BE2C (cell line): ENCODE data around the gene SLC50A1.
"Not testable (repeated sequence)": the region's sequence is repeated elsewhere in the genome, so short reads cannot be mapped to it uniquely, and the experiment has no call there.

Experiments
- DNase-seq: peaks from one replicate; pipeline ENCODE4 v3.0.0-alpha.2; 2020
- H3K27me3 ChIP-seq: fragments of 250-450 bp; sonication (Bioruptor Pico); 2 replicates; pipeline ENCODE4 v1.5.1; 2020; ENCODE audit warnings: mild to moderate bottlenecking
- H3K36me3 ChIP-seq: fragments of 250-450 bp; sonication (Bioruptor Pico); 2 replicates; pipeline ENCODE4 v1.5.1; 2020; ENCODE audit warnings: mild to moderate bottlenecking
- H3K4me1 ChIP-seq: fragments of 250-450 bp; sonication (Bioruptor Pico); 2 replicates; pipeline ENCODE4 v1.5.1; 2020
- H3K4me3 ChIP-seq: 2 replicates; pipeline ENCODE4 v1.5.1; 2011; ENCODE audit warnings: low read depth, low read length
- H3K9me3 ChIP-seq: fragments of 250-450 bp; sonication (Bioruptor Pico); 2 replicates; pipeline ENCODE4 v1.5.1; 2020
- TF ChIP-seq, protein P1 (sequence below): IDR thresholded peaks from 2 replicates; pipeline ENCODE4 v1.5.1; 2012; ENCODE audit warnings: mild to moderate bottlenecking, low read depth, low read length

SLC50A1 gene

GRCh38 chr1:155136748-155137147 lies 1.1 kb downstream of the SLC50A1 start:
- Histone ChIP-seq H3K4me3 (peak overlapping the region; percentile 95), H3K9me3 (no peaks in the 10 kb centered on the region), H3K36me3 (no peaks in the 10 kb centered on the region; the same call in 1 of the 2 replicates), H3K4me1 (no peaks in the 10 kb centered on the region), H3K27me3 (no peaks in the 10 kb centered on the region)
- no peak for DNase-seq
- TF ChIP-seq, protein P1, sequence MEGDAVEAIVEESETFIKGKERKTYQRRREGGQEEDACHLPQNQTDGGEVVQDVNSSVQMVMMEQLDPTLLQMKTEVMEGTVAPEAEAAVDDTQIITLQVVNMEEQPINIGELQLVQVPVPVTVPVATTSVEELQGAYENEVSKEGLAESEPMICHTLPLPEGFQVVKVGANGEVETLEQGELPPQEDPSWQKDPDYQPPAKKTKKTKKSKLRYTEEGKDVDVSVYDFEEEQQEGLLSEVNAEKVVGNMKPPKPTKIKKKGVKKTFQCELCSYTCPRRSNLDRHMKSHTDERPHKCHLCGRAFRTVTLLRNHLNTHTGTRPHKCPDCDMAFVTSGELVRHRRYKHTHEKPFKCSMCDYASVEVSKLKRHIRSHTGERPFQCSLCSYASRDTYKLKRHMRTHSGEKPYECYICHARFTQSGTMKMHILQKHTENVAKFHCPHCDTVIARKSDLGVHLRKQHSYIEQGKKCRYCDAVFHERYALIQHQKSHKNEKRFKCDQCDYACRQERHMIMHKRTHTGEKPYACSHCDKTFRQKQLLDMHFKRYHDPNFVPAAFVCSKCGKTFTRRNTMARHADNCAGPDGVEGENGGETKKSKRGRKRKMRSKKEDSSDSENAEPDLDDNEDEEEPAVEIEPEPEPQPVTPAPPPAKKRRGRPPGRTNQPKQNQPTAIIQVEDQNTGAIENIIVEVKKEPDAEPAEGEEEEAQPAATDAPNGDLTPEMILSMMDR, result no peak

DNA sequence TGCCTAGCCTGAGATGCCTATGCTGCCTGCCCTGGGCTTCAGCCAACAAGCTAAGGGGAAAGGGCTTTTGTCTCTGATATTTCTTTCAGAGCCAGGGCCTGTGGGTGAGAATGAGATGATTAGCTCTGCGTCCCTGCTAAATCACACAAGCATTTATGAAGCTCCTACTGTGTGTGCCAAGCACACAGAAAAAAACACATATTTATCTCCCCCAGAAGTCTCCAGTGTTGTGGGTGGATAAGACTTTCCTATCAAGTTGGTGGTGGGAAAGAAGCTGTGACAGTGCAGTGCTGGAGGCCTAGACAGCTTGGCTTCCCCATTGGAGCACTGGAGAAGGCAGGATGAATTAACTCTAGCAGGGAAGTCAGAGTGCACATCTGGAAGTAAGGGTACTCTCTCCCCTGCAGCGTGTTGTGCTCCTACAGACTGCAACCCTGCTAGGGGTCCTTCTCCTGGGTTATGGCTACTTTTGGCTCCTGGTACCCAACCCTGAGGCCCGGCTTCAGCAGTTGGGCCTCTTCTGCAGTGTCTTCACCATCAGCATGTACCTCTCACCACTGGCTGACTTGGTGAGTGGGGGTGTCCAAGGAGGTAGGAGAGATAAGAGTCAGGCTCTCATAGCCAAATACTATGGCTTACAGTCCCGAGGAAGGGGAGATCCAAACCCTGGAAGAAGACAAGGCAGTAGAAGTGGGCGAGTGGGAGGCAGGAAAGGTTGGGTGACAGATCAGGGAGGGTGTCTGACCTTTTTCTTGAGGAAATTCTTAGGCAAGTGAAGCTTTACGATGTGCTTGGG lies 1.7 kb downstream of the SLC50A1 start:
- Histone ChIP-seq H3K4me3 (peak overlapping the region; percentile 95), H3K4me1 (no peaks in the 10 kb centered on the region), H3K27me3 (no peaks in the 10 kb centered on the region), H3K9me3 (no peaks in the 10 kb centered on the region), H3K36me3 (no peaks in the 10 kb centered on the region; the same call in 1 of the 2 replicates)
- TF ChIP-seq, protein P1, result no peak
- no peak for DNase-seq

DNA sequence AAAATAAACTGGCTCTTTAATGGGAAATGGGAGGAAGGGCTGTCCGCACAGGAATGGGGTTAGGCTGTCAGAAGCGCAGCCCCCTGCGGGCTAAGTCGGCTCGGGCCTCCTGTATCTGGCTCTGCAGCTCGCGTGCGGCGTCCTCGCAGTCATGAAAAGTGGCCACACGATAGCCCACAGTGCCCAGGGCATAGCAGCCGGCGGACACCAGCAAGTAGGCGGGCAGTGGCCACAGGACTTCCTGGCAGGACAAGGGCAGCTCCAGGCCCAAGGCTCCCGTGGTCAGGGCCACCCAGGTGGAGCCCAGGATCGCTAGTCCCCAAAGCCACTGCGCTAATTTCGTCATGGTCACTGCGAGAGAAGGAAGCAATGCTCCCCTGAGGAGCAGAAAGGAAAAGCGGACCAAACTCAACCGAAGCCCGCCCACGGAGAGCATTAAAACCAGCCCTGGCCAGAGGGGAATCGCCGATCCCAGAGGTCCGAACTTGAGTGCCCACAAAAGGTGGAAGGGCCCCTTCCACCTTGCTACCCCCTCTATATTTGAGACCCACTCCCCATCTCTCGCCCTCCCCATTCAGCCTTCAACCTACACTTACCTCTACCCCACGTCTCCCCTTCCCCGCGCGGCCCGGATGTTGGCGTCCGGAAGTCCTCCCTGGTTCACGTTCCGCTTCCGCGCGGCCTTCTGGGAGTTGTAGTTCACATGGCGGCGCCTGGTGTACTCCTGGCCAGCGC lies 4.4 kb downstream of the SLC50A1 start, which contains the start of gene DPM3:
Gene DPM3 (minus strand): TSS at position 637 of the 735 bp plus-strand sequence. CDS start 291 bp downstream, at position 346.
- H3K27me3 ChIP-seq, result peaks cover 4% of the 10 kb centered on the region; the same call in 1 of the 2 replicates
- peak; percentile 91 for DNase-seq
- H3K4me1 ChIP-seq, result no peaks in the 10 kb centered on the region
- TF ChIP-seq, protein P1, result no peak
- H3K36me3 ChIP-seq, result no peaks in the 10 kb centered on the region; the same call in 1 of the 2 replicates
- H3K4me3 ChIP-seq, result peak within 1 kb of the TSS; percentile 98
- H3K9me3 ChIP-seq, result no peaks in the 10 kb centered on the region

GRCh38 chr1:155140630-155140953 lies 4.9 kb downstream of the SLC50A1 start:
- peak overlapping the region; percentile 98 for H3K4me3 ChIP-seq
- no peaks in the 10 kb centered on the region for H3K4me1 ChIP-seq
- DNase-seq, result no peak
- H3K9me3 ChIP-seq, result no peaks in the 10 kb centered on the region
- H3K36me3 ChIP-seq, result no peaks in the 10 kb centered on the region; the same call in 1 of the 2 replicates
- TF ChIP-seq, protein P1, result no peak
- peaks cover 5% of the 10 kb centered on the region; the same call in 1 of the 2 replicates for H3K27me3 ChIP-seq

- no peak for DNase-seq
- Histone ChIP-seq H3K4me3 (no peak overlapping the region), H3K9me3 (no peaks in the 10 kb centered on the region), H3K36me3 (no peaks in the 10 kb centered on the region; the same call in 1 of the 2 replicates), H3K27me3 (peaks cover 5% of the 10 kb centered on the region; the same call in 1 of the 2 replicates), H3K4me1 (no peaks in the 10 kb centered on the region)
- TF ChIP-seq, protein P1, result no peak
Measured at GRCh38 chr1:155141749-155142148, 6.1 kb downstream of the SLC50A1 start.

DNA sequence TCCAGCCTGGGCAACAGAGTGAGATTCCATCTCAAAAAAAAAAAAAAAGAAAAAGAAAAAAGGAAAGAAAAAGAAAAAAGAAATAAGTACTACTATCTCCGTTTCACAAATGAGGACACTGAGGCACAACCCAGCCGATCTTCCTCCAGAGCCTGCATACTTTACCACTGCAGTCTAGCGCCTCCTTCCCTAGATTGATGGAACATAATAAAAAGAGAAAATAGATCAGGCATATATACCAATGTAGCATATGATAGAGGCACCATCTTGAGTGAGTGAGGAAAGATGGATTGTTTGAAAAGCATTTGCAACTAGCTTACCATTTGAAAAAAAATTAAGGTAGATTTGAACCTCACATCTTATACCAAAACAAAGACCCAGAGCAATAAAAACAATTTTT lies 9.8 kb downstream of the SLC50A1 start:
- H3K9me3 ChIP-seq, result no peaks in the 10 kb centered on the region

DNA sequence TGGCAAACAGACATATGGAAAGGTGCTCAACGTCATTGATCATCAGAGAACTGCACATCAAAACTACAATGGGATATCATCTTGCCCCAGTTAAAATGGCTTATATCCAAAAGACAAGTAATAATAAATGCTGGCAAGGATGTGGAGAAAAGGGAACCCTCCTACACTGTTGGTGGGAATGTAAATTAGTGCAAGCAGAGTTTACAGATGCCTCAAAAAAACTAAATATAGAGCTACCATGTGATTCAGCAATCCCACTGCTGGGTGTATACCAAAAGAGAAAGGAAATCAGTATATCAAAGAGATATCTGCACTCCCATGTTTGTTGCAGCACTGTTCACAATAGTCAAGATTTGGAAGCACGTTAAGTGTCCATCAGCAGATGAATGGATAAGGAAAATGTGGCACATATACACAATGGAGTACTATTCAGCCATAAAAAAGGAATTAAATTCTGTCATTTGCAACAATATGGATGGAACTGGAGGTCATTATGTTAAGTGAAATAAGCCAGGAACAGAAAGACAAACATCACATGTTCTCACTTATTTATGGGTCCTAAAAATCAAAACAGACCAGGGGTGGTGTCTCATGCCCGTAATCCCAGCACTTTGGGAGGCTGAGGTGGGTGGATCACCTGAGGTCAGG lies 20.5 kb downstream of the SLC50A1 start:
- not testable (repeated sequence) for DNase-seq, H3K4me3 ChIP-seq, H3K27me3 ChIP-seq, H3K4me1 ChIP-seq, H3K36me3 ChIP-seq, H3K9me3 ChIP-seq

More for the DNA sequence above, 9.8 kb downstream of the SLC50A1 start:
- Histone ChIP-seq H3K27me3 (peaks cover 5% of the 10 kb centered on the region; the same call in 1 of the 2 replicates), H3K4me3 (no peak overlapping the region), H3K36me3 (no peaks in the 10 kb centered on the region), H3K4me1 (no peaks in the 10 kb centered on the region)
- no peak for DNase-seq
- TF ChIP-seq, protein P1, result no peak; the same call in 1 of the 2 replicates
